SH-SY5Y (cell line): ENCODE data around the gene DDIT3.

Experiments
- GATA2 ChIP-seq: IDR thresholded peaks from 2 replicates; pipeline ENCODE4 v1.6.1; 2011; ENCODE audit warnings: mild to moderate bottlenecking, low read depth, low read length
- GATA3 ChIP-seq: IDR thresholded peaks from 2 replicates; pipeline ENCODE4 v1.6.1; 2011; ENCODE audit warnings: low read depth, mild to moderate bottlenecking, low read length, moderate library complexity

- TF ChIP-seq GATA2 (no peak), GATA3 (no peak)
Measured at GRCh38 chr12:57471661-57472060, 48.7 kb downstream of the DDIT3 start.
